BE2C (cell line): ENCODE results near the gene PTPRN2.

Source experiments
- DNase-seq: peaks from one replicate; pipeline ENCODE4 v3.0.0-alpha.2; 2020
- H3K27me3 ChIP-seq: fragments of 250-450 bp; sonication (Bioruptor Pico); 2 replicates; pipeline ENCODE4 v1.5.1; 2020; ENCODE audit warnings: mild to moderate bottlenecking
- H3K36me3 ChIP-seq: fragments of 250-450 bp; sonication (Bioruptor Pico); 2 replicates; pipeline ENCODE4 v1.5.1; 2020; ENCODE audit warnings: mild to moderate bottlenecking
- H3K4me1 ChIP-seq: fragments of 250-450 bp; sonication (Bioruptor Pico); 2 replicates; pipeline ENCODE4 v1.5.1; 2020
- H3K4me3 ChIP-seq: 2 replicates; pipeline ENCODE4 v1.5.1; 2011; ENCODE audit warnings: low read depth, low read length
- H3K9me3 ChIP-seq: fragments of 250-450 bp; sonication (Bioruptor Pico); 2 replicates; pipeline ENCODE4 v1.5.1; 2020
- TF ChIP-seq, protein P1 (sequence below): IDR thresholded peaks from 2 replicates; pipeline ENCODE4 v1.5.1; 2012; ENCODE audit warnings: mild to moderate bottlenecking, low read depth, low read length

PTPRN2 gene

DNA sequence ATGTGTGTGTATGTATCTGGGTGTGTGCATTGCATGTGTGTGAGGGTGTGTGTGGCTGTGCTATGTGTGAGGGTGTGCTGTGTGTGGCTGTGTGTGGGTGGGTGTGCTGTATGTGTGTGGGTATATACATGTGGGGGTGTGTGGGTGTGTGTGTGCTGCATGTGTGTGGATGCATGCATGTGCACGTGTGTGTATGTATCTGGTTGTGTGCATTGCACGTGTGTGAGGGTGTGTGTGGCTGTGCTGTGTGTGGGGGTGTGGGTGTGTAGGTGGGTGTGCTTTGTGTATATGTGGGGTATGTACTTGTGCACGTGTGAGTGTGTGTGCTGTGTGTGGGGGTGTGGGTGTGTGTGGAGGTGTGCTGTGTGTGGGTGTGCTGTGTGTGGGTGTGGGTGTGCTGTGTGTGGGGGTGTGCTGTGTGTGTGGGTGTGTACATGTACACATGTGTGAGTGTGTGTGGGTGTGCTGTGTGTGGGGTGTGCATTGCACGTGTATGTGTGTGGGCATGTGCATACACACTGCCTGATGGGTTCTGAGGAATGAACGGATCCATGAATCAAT is 579.8 kb downstream of the PTPRN2 start:
- Histone ChIP-seq H3K4me3 (no peak overlapping the region), H3K27me3 (no peaks in the 10 kb centered on the region), H3K4me1 (no peaks in the 10 kb centered on the region), H3K9me3 (no peaks in the 10 kb centered on the region), H3K36me3 (no peaks in the 10 kb centered on the region)
- TF ChIP-seq, protein P1, sequence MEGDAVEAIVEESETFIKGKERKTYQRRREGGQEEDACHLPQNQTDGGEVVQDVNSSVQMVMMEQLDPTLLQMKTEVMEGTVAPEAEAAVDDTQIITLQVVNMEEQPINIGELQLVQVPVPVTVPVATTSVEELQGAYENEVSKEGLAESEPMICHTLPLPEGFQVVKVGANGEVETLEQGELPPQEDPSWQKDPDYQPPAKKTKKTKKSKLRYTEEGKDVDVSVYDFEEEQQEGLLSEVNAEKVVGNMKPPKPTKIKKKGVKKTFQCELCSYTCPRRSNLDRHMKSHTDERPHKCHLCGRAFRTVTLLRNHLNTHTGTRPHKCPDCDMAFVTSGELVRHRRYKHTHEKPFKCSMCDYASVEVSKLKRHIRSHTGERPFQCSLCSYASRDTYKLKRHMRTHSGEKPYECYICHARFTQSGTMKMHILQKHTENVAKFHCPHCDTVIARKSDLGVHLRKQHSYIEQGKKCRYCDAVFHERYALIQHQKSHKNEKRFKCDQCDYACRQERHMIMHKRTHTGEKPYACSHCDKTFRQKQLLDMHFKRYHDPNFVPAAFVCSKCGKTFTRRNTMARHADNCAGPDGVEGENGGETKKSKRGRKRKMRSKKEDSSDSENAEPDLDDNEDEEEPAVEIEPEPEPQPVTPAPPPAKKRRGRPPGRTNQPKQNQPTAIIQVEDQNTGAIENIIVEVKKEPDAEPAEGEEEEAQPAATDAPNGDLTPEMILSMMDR, result no peak
- no peak for DNase-seq

DNA sequence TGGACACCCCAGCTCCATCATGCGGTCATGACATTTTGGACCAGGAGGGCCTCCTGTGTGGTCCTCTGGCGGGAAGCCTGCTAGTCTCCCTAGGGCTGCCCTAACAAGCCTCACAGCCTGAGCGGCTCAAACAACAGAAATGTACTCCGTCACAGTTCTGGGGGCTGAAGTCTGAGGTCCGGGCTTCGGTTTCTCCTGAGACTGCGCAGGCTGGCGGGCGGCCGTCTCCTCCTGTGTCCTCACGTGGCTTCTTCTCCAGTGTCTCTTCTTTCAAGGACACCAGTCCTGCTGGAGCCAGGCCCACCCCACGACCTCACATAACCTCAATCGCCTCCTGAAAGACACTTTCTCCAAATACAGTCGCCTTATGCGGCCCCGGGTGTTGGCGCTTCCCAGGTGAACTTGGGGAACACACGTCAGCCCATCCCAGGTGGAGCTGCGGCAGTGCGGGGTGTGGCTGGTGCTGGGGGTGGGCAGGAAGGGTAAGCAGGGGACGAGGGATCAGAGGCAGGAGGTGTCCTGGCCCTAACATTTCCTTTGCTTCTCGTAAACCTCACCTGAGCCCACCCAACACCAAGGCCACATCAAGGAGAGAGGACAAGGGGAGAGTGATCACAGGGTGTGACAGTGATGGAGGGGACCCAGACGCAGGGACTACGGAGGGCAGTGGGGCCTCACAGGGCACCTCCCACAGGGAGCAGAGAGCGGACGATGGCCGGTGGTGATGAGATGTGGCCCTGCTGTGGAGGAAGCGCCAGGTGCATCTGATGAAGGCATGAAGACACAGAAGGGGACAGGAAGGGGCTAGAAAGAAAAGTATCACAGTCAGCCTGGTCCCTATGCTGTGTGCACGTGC is 580.6 kb downstream of the PTPRN2 start:
- Histone ChIP-seq H3K27me3 (no peaks in the 10 kb centered on the region), H3K4me3 (no peak overlapping the region), H3K36me3 (no peaks in the 10 kb centered on the region), H3K9me3 (no peaks in the 10 kb centered on the region), H3K4me1 (no peaks in the 10 kb centered on the region)
- TF ChIP-seq, protein P1, result no peak
- DNase-seq, result no peak

DNA sequence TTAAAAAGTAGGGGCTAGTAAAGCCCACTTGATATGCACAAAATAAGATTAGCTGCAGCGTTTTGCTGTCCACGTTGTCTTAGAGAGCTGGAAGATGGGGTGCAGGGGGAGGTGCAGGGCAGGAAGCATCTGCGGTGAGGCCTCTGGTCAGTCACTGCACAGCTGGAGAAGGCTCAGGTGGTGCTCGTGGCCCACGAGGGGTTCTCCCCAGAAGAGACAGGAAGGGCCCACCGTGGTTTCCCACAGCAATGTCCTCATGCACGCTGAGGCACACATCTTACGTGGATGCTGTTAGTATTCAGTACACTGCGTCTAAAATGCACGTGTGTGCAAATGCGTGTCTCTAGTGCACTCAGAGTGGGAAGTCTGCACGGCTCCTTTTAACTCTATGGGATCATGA is 582.1 kb downstream of the PTPRN2 start:
- DNase-seq, result no peak
- no peaks in the 10 kb centered on the region for H3K36me3 ChIP-seq
- no peaks in the 10 kb centered on the region for H3K27me3 ChIP-seq
- H3K9me3 ChIP-seq, result no peaks in the 10 kb centered on the region
- TF ChIP-seq, protein P1, result no peak
- no peak overlapping the region for H3K4me3 ChIP-seq
- H3K4me1 ChIP-seq, result no peaks in the 10 kb centered on the region

DNA sequence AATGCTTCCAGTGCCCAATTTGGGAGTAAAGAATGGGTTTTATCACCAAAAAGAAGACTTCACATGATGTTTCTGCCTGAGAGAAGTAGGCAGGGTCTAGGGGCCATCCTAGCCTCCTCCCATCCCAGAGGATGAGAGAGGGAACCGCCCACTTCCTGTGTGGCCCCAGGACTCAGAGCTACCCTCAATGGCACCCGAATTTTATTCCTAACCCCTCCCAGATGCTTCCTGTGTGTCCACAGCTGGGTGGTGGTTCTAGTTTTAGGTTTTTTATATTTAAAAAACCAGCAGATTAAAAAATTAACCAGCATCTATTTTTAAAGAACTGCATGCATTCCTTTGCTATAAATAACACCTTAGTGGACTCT is 583.5 kb downstream of the PTPRN2 start:
- H3K9me3 ChIP-seq, result no peaks in the 10 kb centered on the region
- H3K27me3 ChIP-seq, result no peaks in the 10 kb centered on the region
- no peaks in the 10 kb centered on the region for H3K4me1 ChIP-seq
- TF ChIP-seq, protein P1, result no peak
- no peak for DNase-seq
- H3K4me3 ChIP-seq, result no peak overlapping the region
- no peaks in the 10 kb centered on the region for H3K36me3 ChIP-seq

DNA sequence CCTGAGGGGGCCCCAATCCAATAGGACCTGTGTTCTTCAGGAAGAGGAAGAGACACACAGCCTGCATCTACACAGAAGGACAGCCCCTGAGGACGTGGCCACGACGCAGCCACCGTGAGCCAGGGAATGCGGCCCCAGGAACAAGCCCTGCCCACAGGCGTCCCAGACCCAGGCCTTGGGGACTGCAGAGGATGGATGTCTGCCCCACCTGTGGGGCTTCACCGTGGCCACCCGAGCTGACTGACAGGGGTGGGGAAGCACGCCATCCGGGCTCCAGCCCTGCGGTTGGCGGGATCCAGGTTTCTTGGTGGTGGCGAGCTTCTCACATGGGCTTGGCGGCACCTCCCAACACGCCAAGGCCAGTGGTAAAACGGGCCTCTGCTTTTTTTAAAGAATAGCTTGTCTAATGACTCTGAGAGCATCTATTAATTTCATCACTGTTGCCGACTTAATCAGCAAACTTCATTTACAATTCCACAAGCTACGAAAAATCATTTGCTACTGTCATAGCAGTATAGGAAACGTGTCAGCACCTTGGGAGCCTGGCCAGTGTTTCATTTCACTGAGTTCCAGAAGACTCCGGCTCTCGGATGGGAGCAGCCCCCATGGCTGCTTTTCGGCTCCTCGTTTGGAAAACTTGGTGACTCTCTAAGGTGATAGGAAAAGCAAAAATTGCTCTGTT is 584.0 kb downstream of the PTPRN2 start:
- no peaks in the 10 kb centered on the region for H3K4me1 ChIP-seq
- TF ChIP-seq, protein P1, result no peak
- H3K36me3 ChIP-seq, result no peaks in the 10 kb centered on the region
- H3K27me3 ChIP-seq, result no peaks in the 10 kb centered on the region
- no peaks in the 10 kb centered on the region for H3K9me3 ChIP-seq
- DNase-seq, result no peak
- no peak overlapping the region for H3K4me3 ChIP-seq

DNA sequence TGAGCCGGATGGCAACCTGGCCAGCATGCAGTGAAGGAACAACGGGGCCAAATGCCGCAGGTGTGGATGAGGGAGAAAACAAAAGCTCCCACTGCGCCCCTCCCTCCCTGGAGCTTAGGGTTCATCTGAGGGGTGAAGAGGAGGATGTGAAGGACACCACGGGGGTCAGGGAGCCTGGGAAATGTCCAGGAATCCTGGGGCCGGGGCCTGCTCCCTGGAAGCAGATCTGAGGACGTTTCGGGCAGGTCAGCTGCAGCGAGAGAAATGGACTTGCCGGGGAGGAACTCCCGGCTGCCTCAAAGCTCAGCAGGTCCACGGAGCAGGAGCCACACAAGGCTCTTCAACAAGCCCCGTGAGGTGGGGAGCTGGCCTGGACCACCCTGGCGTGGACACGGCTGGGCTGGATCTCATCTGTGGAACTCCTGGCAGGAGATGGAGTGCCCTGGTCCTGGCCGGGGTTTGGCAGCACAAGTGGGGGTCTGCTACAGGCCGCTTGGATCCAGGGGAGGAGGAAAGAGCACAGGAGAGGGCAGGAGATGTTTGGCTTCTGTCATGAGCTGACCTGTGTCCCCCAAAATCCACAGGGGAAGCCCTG is 585.0 kb downstream of the PTPRN2 start:
- H3K4me3 ChIP-seq, result no peak overlapping the region
- H3K4me1 ChIP-seq, result no peaks in the 10 kb centered on the region
- TF ChIP-seq, protein P1, result no peak
- H3K36me3 ChIP-seq, result no peaks in the 10 kb centered on the region
- H3K27me3 ChIP-seq, result no peaks in the 10 kb centered on the region
- H3K9me3 ChIP-seq, result no peaks in the 10 kb centered on the region
- DNase-seq, result no peak
